ENCODE results near the gene CMYA5. TPM values are rescaled to one million over a fixed set of nuclear protein-coding genes. Genes with fewer than 3 reads are reported as not detected.

The CMYA5 gene
- total RNA-seq, 1 donor from 2014 or later, result 0.60 TPM

DNA sequence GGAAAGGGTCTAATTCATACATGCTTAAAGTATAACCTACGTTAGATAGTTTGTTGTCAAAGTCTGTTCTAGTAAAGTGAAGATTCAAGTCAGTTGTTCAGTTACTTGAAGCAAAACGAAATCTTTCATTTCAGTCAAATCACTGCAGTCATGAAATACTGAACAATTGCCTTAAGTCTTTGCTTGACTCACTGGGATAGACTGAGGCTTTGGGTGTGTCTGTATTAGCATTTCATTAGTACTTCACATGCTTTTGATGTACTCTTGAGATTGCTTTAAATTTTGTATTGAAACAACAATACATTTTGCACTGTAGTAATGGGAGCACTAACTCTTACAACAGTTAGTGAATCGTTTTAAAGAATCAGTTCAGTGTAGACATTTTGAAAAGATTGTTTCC, 4.0 kb upstream of the CMYA5 start:
- Mint-ChIP-seq H3K36me3 (ENCODE audit: low read depth) (peaks cover 25% of the 10 kb centered on the region), H3K27me3 (ENCODE audit: low read depth) (no peaks in the 10 kb centered on the region), H3K4me3 (ENCODE audit: unreplicated experiment) (no peak overlapping the region), H3K4me1 (ENCODE audit: low read depth) (peaks cover 5% of the 10 kb centered on the region), H3K27ac (ENCODE audit: unreplicated experiment) (no peak overlapping the region), H3K9me3 (ENCODE audit: low read depth) (no peaks in the 10 kb centered on the region)
- TF ChIP-seq, protein P1, sequence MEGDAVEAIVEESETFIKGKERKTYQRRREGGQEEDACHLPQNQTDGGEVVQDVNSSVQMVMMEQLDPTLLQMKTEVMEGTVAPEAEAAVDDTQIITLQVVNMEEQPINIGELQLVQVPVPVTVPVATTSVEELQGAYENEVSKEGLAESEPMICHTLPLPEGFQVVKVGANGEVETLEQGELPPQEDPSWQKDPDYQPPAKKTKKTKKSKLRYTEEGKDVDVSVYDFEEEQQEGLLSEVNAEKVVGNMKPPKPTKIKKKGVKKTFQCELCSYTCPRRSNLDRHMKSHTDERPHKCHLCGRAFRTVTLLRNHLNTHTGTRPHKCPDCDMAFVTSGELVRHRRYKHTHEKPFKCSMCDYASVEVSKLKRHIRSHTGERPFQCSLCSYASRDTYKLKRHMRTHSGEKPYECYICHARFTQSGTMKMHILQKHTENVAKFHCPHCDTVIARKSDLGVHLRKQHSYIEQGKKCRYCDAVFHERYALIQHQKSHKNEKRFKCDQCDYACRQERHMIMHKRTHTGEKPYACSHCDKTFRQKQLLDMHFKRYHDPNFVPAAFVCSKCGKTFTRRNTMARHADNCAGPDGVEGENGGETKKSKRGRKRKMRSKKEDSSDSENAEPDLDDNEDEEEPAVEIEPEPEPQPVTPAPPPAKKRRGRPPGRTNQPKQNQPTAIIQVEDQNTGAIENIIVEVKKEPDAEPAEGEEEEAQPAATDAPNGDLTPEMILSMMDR (IDR thresholded peaks at IDR 0.05), result no peak
- no peak for DNase-seq (ENCODE audit: low spot score)

- H3K4me1 Mint-ChIP-seq (ENCODE audit: low read depth), result peaks cover 5% of the 10 kb centered on the region
- H3K4me3 Mint-ChIP-seq (ENCODE audit: unreplicated experiment), result no peak overlapping the region
- no peaks in the 10 kb centered on the region for H3K27me3 Mint-ChIP-seq (ENCODE audit: low read depth)
- no peaks in the 10 kb centered on the region for H3K9me3 Mint-ChIP-seq (ENCODE audit: low read depth)
- H3K36me3 Mint-ChIP-seq (ENCODE audit: low read depth), result peaks cover 20% of the 10 kb centered on the region
- TF ChIP-seq, protein P1 (IDR thresholded peaks at IDR 0.05), result no peak
- no peak for DNase-seq (ENCODE audit: low spot score)
- no peak overlapping the region for H3K27ac Mint-ChIP-seq (ENCODE audit: unreplicated experiment)
Observed at GRCh38 chr5:79686799-79687198, 2.8 kb upstream of the CMYA5 start.

GRCh38 chr5:79687889-79688288, 1.7 kb upstream of the CMYA5 start:
- H3K9me3 Mint-ChIP-seq (ENCODE audit: low read depth), result no peaks in the 10 kb centered on the region

GRCh38 chr5:79691007-79691406, 1.4 kb downstream of the CMYA5 start:
- Mint-ChIP-seq H3K27me3 (ENCODE audit: low read depth) (no peaks in the 10 kb centered on the region), H3K36me3 (ENCODE audit: low read depth) (peaks cover 11% of the 10 kb centered on the region), H3K4me3 (ENCODE audit: unreplicated experiment) (no peak overlapping the region), H3K4me1 (ENCODE audit: low read depth) (peaks cover 5% of the 10 kb centered on the region), H3K27ac (ENCODE audit: unreplicated experiment) (no peak overlapping the region), H3K9me3 (ENCODE audit: low read depth) (no peaks in the 10 kb centered on the region)
- TF ChIP-seq, protein P1 (IDR thresholded peaks at IDR 0.05), result no peak
- no peak for DNase-seq (ENCODE audit: low spot score)

More at GRCh38 chr5:79687889-79688288, 1.7 kb upstream of the CMYA5 start:
- H3K36me3 Mint-ChIP-seq (ENCODE audit: low read depth), result peaks cover 15% of the 10 kb centered on the region
- peaks cover 5% of the 10 kb centered on the region for H3K4me1 Mint-ChIP-seq (ENCODE audit: low read depth)
- TF ChIP-seq, protein P1 (IDR thresholded peaks at IDR 0.05), result no peak
- H3K4me3 Mint-ChIP-seq (ENCODE audit: unreplicated experiment), result no peak overlapping the region
- no peaks in the 10 kb centered on the region for H3K27me3 Mint-ChIP-seq (ENCODE audit: low read depth)
- no peak for DNase-seq (ENCODE audit: low spot score)
- H3K27ac Mint-ChIP-seq (ENCODE audit: unreplicated experiment), result no peak overlapping the region

DNA sequence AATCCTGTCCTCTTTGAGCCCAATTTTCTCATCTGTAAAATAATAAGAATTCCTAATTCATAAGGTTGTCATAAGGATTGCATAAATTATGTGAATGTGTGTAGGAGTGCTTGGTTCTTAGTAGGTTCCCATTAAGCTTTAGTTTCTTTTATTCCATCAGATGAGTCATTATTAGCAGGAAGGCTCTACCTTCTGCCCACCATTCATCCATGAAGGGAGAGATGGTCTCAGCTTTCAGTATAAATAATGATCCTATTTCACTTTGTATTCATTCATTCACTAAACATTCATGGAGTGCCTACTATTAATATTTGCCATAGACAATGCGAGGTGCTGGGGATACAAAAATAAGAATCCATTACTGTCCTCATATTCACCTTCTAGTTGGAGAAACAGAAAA, 3.0 kb downstream of the CMYA5 start:
- H3K9me3 Mint-ChIP-seq (ENCODE audit: low read depth), result no peaks in the 10 kb centered on the region
- TF ChIP-seq, protein P1 (IDR thresholded peaks at IDR 0.05), result no peak

More for the DNA sequence above, 3.0 kb downstream of the CMYA5 start:
- no peak for DNase-seq (ENCODE audit: low spot score)
- Mint-ChIP-seq H3K4me3 (ENCODE audit: unreplicated experiment) (no peak overlapping the region), H3K27me3 (ENCODE audit: low read depth) (no peaks in the 10 kb centered on the region), H3K4me1 (ENCODE audit: low read depth) (peaks cover 5% of the 10 kb centered on the region), H3K36me3 (ENCODE audit: low read depth) (peaks cover 8% of the 10 kb centered on the region), H3K27ac (ENCODE audit: unreplicated experiment) (no peak overlapping the region)

All from chondrocyte (in vitro differentiated cells).